ENCODE results near the gene HDAC5.

DNA sequence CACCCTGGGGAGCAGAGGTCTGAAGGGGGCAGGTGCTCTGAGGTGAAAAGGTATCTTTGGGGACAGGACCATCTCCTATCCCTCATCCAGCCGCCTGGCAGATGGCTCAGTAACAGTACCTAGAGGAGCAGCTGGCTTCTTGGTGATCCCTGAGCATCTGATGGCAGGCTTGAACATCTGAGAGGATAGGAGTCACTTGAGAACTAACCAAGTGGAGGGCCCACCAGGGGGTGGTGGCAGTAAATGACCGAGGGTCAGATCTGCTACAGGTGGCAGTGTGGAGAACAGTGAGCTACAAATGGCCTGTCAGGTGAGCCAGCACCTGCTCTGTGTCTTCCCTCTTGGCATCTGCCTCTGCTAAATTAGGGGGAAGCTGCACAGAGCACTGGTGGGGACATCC is 32.0 kb upstream of the HDAC5 start:
- TF ChIP-seq CTCF (IDR thresholded peaks at IDR 0.05) (no peak), MAX (IDR thresholded peaks at IDR 0.05; ENCODE audit: low read depth) (no peak), MXI1 (IDR thresholded peaks at IDR 0.05; ENCODE audit: low read depth, low read length) (no peak), YY1 (IDR thresholded peaks at IDR 0.05; ENCODE audit: low read depth) (no peak), RXRA (IDR thresholded peaks at IDR 0.05; ENCODE audit: borderline replicate concordance, low read depth) (no peak), POLR2AphosphoS5 (IDR thresholded peaks at IDR 0.05; ENCODE audit: low read depth, low read length) (no peak)
